Measurements from ENCODE around the gene NEK9. TPM values are rescaled to one million over a fixed set of nuclear protein-coding genes. Genes with fewer than 3 reads are reported as not detected.
A peak's percentile ranks its signal among the peaks of the same experiment; 100 is the strongest.
"Not testable (repeated sequence)": the region's sequence is repeated elsewhere in the genome, so short reads cannot be mapped to it uniquely, and the experiment has no call there.

NEK9 gene
- total RNA-seq, 1 donor from 2014 or later: 68.8 TPM

- H3K9me3 Mint-ChIP-seq: no peaks in the 10 kb centered on the region
- H3K27ac Mint-ChIP-seq: no peak overlapping the region
- H3K4me3 Mint-ChIP-seq: no peak overlapping the region
- DNase-seq: no peak
- peaks cover 41% of the 10 kb centered on the region for H3K36me3 Mint-ChIP-seq (ENCODE audit: low read depth)
- intact Hi-C loops (cut with micrococcal nuclease): loop anchor here (1.0 kb wide), 2 partner anchors 143 to 227 kb away; no protein-coding TSS in a partner anchor
- H3K27me3 Mint-ChIP-seq: no peaks in the 10 kb centered on the region
- H3K4me1 Mint-ChIP-seq: no peaks in the 10 kb centered on the region
Observed at GRCh38 chr14:75088153-75088552, 38.7 kb downstream of the NEK9 start.

DNA sequence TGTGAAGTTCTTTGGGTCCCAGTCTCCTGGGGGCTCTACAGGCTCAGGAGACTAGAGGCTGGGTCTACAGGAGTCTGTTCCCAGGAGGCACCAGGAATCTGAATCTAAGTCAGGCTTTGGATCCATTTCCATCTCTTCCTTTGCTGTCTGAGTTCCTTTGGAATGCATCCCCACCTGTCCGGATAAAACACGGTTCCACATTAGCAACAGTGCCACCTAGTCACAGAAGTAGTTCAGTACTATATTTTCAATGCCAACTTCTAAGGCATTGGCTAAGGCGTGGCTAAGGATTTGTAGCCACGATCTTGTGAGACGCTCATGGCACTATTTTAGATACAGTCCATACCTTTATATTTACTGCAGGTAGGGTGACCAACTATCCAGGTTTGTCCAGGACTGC, 42.3 kb downstream of the NEK9 start:
- H3K4me3 Mint-ChIP-seq: no peak overlapping the region
- intact Hi-C loops (cut with micrococcal nuclease): no loop called here
- no peaks in the 10 kb centered on the region for H3K27me3 Mint-ChIP-seq
- no peak for DNase-seq
- H3K4me1 Mint-ChIP-seq: no peaks in the 10 kb centered on the region
- H3K27ac Mint-ChIP-seq: no peak overlapping the region
- H3K36me3 Mint-ChIP-seq (ENCODE audit: low read depth): peaks cover 43% of the 10 kb centered on the region
- no peaks in the 10 kb centered on the region for H3K9me3 Mint-ChIP-seq

DNA sequence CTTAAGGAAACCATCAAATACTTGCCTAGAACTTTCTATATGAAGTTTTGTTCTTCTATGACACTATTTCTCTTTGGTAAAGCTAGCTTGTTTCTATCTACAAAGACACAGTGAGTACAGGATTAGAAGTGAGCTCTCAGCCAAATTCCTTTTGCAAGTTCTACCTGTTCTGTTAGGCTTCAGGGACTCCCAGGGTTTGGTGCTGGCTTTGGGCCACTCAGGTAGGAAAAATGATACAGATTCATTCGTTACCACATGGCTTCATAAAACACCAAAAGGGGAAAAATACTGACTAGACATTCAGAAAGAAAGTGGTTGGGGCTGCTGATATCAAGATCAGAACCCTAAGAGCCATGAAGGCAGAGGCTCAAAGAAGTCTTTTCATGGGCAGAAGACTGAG, 43.6 kb downstream of the NEK9 start:
- Mint-ChIP-seq H3K4me1 (no peaks in the 10 kb centered on the region), H3K27me3 (no peaks in the 10 kb centered on the region), H3K4me3 (no peak overlapping the region), H3K27ac (no peak overlapping the region), H3K9me3 (no peaks in the 10 kb centered on the region), H3K36me3 (ENCODE audit: low read depth) (peaks cover 39% of the 10 kb centered on the region)
- intact Hi-C loops (cut with micrococcal nuclease): no loop called here
- no peak for DNase-seq

GRCh38 chr14:75081660-75082229, 45.1 kb downstream of the NEK9 start:
- intact Hi-C loops (cut with micrococcal nuclease): no loop called here
- Mint-ChIP-seq H3K4me3 (no peak overlapping the region), H3K27me3 (no peaks in the 10 kb centered on the region)

GRCh38 chr14:75079521-75079920, 47.3 kb downstream of the NEK9 start:
- Mint-ChIP-seq H3K27me3 (no peaks in the 10 kb centered on the region), H3K9me3 (no peaks in the 10 kb centered on the region), H3K4me3 (no peak overlapping the region), H3K4me1 (peaks cover 2% of the 10 kb centered on the region), H3K36me3 (ENCODE audit: low read depth) (peaks cover 22% of the 10 kb centered on the region), H3K27ac (no peak overlapping the region)
- intact Hi-C loops (cut with micrococcal nuclease): no loop called here
- no peak for DNase-seq

More at GRCh38 chr14:75081660-75082229, 45.1 kb downstream of the NEK9 start:
- no peak for DNase-seq
- Mint-ChIP-seq H3K4me1 (no peaks in the 10 kb centered on the region), H3K9me3 (no peaks in the 10 kb centered on the region), H3K27ac (no peak overlapping the region), H3K36me3 (ENCODE audit: low read depth) (peaks cover 35% of the 10 kb centered on the region)

GRCh38 chr14:75077794-75078193, 49.1 kb downstream of the NEK9 start:
- no peak for DNase-seq
- H3K4me3 Mint-ChIP-seq: no peak overlapping the region
- H3K27ac Mint-ChIP-seq: no peak overlapping the region
- intact Hi-C loops (cut with micrococcal nuclease): no loop called here
- no peaks in the 10 kb centered on the region for H3K27me3 Mint-ChIP-seq
- peaks cover 2% of the 10 kb centered on the region for H3K4me1 Mint-ChIP-seq
- no peaks in the 10 kb centered on the region for H3K9me3 Mint-ChIP-seq
- H3K36me3 Mint-ChIP-seq (ENCODE audit: low read depth): peaks cover 11% of the 10 kb centered on the region

- no peaks in the 10 kb centered on the region for H3K9me3 Mint-ChIP-seq
- DNase-seq: no peak
- peaks cover 7% of the 10 kb centered on the region for H3K4me1 Mint-ChIP-seq
- H3K27me3 Mint-ChIP-seq: no peaks in the 10 kb centered on the region
- intact Hi-C loops (cut with micrococcal nuclease): no loop called here
- no peaks in the 10 kb centered on the region for H3K36me3 Mint-ChIP-seq (ENCODE audit: low read depth)
- peak overlapping the region; percentile 14 for H3K4me3 Mint-ChIP-seq
- H3K27ac Mint-ChIP-seq: no peak overlapping the region
Observed at GRCh38 chr14:75070383-75070782, 56.5 kb downstream of the NEK9 start.

GRCh38 chr14:75069811-75070145, 57.1 kb downstream of the NEK9 start:
- intact Hi-C loops (cut with micrococcal nuclease): loop anchor here (2.0 to 10.0 kb wide), 3 partner anchors 19 to 205 kb away; partner anchors contain the start of genes EIF2B2 and MLH3
- Mint-ChIP-seq H3K36me3 (ENCODE audit: low read depth) (no peaks in the 10 kb centered on the region), H3K4me1 (peaks cover 7% of the 10 kb centered on the region), H3K9me3 (no peaks in the 10 kb centered on the region), H3K27me3 (no peaks in the 10 kb centered on the region), H3K4me3 (no peak overlapping the region), H3K27ac (peak overlapping the region; percentile 88)
- no peak for DNase-seq

DNA sequence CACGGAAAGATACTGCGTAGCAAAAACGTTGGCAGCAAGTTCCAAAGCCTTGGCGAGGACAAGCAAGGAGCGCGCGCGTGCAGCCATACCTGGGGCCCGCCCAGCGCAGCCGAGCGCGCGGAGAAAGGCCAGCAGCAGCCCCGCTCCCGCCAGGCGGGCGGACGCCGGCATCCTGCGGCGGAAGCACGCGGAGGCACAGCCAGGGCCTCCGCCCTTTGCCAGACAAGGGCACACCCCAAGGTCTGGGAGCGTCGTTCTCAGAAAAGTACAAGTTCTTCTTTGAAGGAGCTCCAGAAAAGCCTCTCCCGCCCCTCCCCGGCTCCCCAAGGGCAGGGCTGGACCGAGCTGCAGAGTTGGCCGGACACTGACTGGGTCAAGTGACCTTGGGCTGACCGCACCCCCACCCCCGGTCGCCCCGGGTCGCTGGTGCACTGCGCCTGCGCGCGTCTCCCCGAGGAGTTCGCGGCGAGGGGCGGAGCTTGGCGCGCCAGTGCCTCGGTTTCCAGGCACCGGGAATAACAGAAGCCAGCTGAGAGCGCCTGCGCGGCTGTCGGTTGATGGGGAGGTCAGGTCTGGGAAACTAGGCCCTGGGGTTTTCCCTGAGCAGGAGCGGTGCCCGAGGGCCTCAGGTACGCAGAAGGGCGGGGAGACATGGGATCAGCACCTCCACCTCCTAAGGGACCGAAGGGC, 57.6 kb downstream of the NEK9 start, which contains the start of gene ZC2HC1C:
Gene ZC2HC1C (plus strand): TSS at position 521 of the 690 bp plus-strand sequence. CDS start 933 bp downstream, outside the sequence.
- peak; percentile 91 for DNase-seq
- no peaks in the 10 kb centered on the region for H3K9me3 Mint-ChIP-seq
- intact Hi-C loops (cut with micrococcal nuclease): loop anchor here (2.0 to 10.0 kb wide), 3 partner anchors 18 to 204 kb away; partner anchors contain the start of genes EIF2B2 and MLH3
- H3K27ac Mint-ChIP-seq: peak within 1 kb of the TSS; percentile 88
- H3K36me3 Mint-ChIP-seq (ENCODE audit: low read depth): no peaks in the 10 kb centered on the region
- no peaks in the 10 kb centered on the region for H3K27me3 Mint-ChIP-seq
- peaks cover 8% of the 10 kb centered on the region for H3K4me1 Mint-ChIP-seq
- peak within 1 kb of the TSS; percentile 14 for H3K4me3 Mint-ChIP-seq

DNA sequence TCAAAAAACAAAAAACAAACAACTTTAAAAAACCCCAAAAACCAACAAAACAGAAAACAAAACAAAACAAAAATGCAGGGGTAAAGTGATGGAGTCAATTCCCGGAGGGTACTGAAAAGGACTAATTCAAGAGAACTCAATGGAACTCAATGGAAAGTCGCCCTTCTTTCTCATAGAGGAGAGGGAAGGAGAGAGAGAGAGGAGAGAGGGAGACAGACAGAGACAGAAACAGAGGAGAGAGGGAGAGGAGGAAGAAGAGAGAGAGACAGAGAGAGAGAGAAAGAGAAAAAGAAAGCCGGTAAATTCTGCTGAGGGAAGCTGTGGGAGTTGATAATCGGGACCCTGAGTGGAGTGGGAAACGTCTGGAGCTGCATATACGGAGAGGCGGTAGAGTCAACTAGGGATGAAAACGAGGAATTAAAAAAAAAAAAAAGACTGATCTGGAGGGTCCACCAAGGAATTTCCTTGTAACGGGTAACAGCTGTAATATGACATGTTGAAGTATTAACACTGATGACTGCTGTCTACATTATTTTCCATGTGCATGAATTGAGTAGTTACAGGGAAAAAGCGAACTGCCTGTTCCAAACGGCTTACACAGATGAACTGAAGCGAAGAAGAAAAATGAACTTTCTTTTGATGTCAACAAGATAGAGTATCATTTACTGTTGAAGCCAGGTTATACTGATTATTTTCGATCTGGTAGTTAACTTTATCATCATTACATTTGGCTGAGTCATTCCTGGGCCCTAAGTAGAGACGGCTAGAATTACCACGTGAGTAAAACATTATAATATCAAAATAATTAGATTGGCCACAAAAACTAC, 58.3 kb downstream of the NEK9 start:
- H3K4me1 Mint-ChIP-seq: peaks cover 12% of the 10 kb centered on the region
- H3K36me3 Mint-ChIP-seq (ENCODE audit: low read depth): peaks cover 2% of the 10 kb centered on the region
- H3K9me3 Mint-ChIP-seq: no peaks in the 10 kb centered on the region
- no peaks in the 10 kb centered on the region for H3K27me3 Mint-ChIP-seq
- no peak overlapping the region for H3K4me3 Mint-ChIP-seq
- H3K27ac Mint-ChIP-seq: no peak overlapping the region
- DNase-seq: no peak
- intact Hi-C loops (cut with micrococcal nuclease): loop anchor here (2.0 to 10.0 kb wide), 3 partner anchors 18 to 204 kb away; partner anchors contain the start of genes EIF2B2 and MLH3

DNA sequence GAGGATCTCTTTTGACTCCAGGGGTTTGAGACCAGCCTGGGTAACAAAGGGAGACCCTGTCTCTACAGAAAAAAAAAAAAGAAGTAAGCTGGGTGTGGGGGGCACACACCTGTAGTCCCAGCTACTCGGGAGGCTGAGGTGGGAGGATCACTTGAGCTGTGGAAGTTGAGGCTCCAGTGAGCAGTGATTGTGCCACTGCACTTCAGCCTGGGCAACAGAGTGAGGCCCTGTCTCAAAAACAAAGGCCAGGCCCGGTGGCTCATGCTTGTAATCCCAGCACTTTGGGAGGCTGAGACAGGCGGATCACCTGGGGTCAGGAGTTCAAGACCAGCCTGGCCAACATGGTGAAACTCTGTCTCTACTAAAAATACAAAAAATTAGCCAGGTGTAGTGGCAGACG, 59.1 kb downstream of the NEK9 start:
- intact Hi-C loops (cut with micrococcal nuclease): loop anchor here (2.0 to 10.0 kb wide), 3 partner anchors 17 to 203 kb away; partner anchors contain the start of genes EIF2B2 and MLH3
- peaks cover 19% of the 10 kb centered on the region for H3K4me1 Mint-ChIP-seq
- H3K36me3 Mint-ChIP-seq (ENCODE audit: low read depth); H3K4me3 Mint-ChIP-seq; DNase-seq; H3K9me3 Mint-ChIP-seq; H3K27ac Mint-ChIP-seq; H3K27me3 Mint-ChIP-seq: not testable (repeated sequence)

GRCh38 chr14:75067212-75067611, 59.6 kb downstream of the NEK9 start:
- Mint-ChIP-seq H3K9me3 (no peaks in the 10 kb centered on the region), H3K36me3 (ENCODE audit: low read depth) (peaks cover 2% of the 10 kb centered on the region), H3K27me3 (no peaks in the 10 kb centered on the region), H3K4me1 (peaks cover 18% of the 10 kb centered on the region), H3K27ac (no peak overlapping the region), H3K4me3 (no peak overlapping the region)
- intact Hi-C loops (cut with micrococcal nuclease): loop anchor here (10.0 kb wide), 1 partner anchor 202 kb away; no protein-coding TSS in a partner anchor
- DNase-seq: no peak

GRCh38 chr14:75066691-75067090, 60.2 kb downstream of the NEK9 start:
- H3K27me3 Mint-ChIP-seq: no peaks in the 10 kb centered on the region
- DNase-seq: no peak
- intact Hi-C loops (cut with micrococcal nuclease): loop anchor here (10.0 kb wide), 1 partner anchor 202 kb away; no protein-coding TSS in a partner anchor
- no peaks in the 10 kb centered on the region for H3K9me3 Mint-ChIP-seq
- peaks cover 20% of the 10 kb centered on the region for H3K4me1 Mint-ChIP-seq
- no peak overlapping the region for H3K4me3 Mint-ChIP-seq
- H3K36me3 Mint-ChIP-seq (ENCODE audit: low read depth): peaks cover 2% of the 10 kb centered on the region
- no peak overlapping the region for H3K27ac Mint-ChIP-seq
